ENCODE data around the gene DLK1.

GRCh38 chr14:100739306-100739705, 12.6 kb downstream of the DLK1 start:
- TF ChIP-seq POLR2AphosphoS5 (IDR thresholded peaks at IDR 0.05; ENCODE audit: borderline replicate concordance, low read depth, low read length) (no peak), EZH2 (IDR thresholded peaks at IDR 0.05) (no peak), FOXP2 (optimal IDR thresholded peaks at IDR 0.05; ENCODE audit: control extremely low read depth, extremely low read length, insufficient read depth) (no peak)

All from SK-N-MC (cell line).